Spleen (tissue), 7 donors: Measurements from ENCODE around the gene TCF19.

Source experiments
- POLR2A ChIP-seq, 3 donors: fragments of 450-650 bp; IDR thresholded peaks; one replicate each; pipeline ENCODE4 v1.5.1; 2017; ENCODE audit warnings: antibody characterized with exemption in 3 of 3, mild to moderate bottlenecking in 1 of 3
- POLR2AphosphoS5 ChIP-seq, 3 donors: sonication (generic); formaldehyde crosslinking; IDR thresholded peaks; one replicate each; pipeline ENCODE4 v1.5.1; 2017; ENCODE audit warnings: antibody characterized with exemption in 3 of 3
- TF ChIP-seq, protein P1 (sequence below), 11 experiments: fragments of 200-600 bp in 7 of 11; fragments of 450-650 bp in 4 of 11; sonication (generic) in 4 of 11; IDR thresholded peaks in 8 of 11; conservative IDR thresholded peaks in 3 of 11; 1 replicate in 7 of 11; 2 replicates in 4 of 11; pipeline versions ENCODE4 v1.4.0 to v1.8.0; 2016 to 2021; ENCODE audit warnings: antibody characterized with exemption in 11 of 11, inconsistent platforms in 4 of 11, mild to moderate bottlenecking in 1 of 11
- donor health status: DM: no; HTN: no; CAD: no; lungs with moderate emphysema.
- donor health status: DM: no; HTN: no; CAD: no.
- donor health status: DM: no; HTN: no; CAD: no.

DNA sequence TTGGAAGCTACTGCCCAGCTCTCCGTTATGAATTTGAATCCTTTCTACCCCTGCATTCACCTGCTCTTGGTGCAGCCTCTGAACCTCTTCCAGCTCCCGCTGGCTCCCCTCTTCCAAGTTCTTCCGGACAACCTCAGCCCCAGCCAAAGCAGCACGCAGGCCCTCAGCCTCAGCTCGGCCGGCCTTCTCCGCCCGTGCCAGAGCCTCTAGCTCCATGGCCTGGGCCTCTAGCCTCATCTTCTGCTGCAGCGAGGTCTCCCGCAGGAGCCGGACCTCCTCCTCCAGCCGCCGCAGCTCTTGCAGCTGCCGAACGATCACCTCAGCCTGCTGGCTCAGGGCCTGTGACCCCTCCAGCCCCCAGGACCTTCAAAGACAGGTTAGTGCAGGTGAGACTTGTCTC, 4.0 kb upstream of the TCF19 start:
- TF ChIP-seq, protein P1, sequence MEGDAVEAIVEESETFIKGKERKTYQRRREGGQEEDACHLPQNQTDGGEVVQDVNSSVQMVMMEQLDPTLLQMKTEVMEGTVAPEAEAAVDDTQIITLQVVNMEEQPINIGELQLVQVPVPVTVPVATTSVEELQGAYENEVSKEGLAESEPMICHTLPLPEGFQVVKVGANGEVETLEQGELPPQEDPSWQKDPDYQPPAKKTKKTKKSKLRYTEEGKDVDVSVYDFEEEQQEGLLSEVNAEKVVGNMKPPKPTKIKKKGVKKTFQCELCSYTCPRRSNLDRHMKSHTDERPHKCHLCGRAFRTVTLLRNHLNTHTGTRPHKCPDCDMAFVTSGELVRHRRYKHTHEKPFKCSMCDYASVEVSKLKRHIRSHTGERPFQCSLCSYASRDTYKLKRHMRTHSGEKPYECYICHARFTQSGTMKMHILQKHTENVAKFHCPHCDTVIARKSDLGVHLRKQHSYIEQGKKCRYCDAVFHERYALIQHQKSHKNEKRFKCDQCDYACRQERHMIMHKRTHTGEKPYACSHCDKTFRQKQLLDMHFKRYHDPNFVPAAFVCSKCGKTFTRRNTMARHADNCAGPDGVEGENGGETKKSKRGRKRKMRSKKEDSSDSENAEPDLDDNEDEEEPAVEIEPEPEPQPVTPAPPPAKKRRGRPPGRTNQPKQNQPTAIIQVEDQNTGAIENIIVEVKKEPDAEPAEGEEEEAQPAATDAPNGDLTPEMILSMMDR (IDR thresholded peaks at IDR 0.05 in 8 of 11, conservative IDR thresholded peaks at IDR 0.05 in 3 of 11) = no peak
- TF ChIP-seq POLR2A (IDR thresholded peaks at IDR 0.05) (no peak), POLR2AphosphoS5 (IDR thresholded peaks at IDR 0.05) (no peak)
